OCI-LY7 (cell line): ENCODE results near the gene FBXO7.

Experiments used
- CTCF ChIP-seq: fragments of 200-600 bp; sonication (generic); conservative IDR thresholded peaks from 2 replicates; pipeline ENCODE4 v1.5.1; 2014; ENCODE audit warnings: mild to moderate bottlenecking, antibody characterized with exemption, low read length, moderate library complexity, mixed read lengths
- EZH2phosphoT487 ChIP-seq: fragments of 200-600 bp; sonication (generic); IDR thresholded peaks from 2 replicates; pipeline ENCODE4 v1.6.1; 2018; ENCODE audit warnings: low read depth, borderline replicate concordance, mild to moderate bottlenecking, mixed run types, antibody characterized with exemption, low read length, moderate library complexity, mixed read lengths

- TF ChIP-seq EZH2phosphoT487 (no peak), CTCF (no peak)
Observed at GRCh38 chr22:32499666-32500065, 25.1 kb downstream of the FBXO7 start.
